SU-DHL-6 (cell line): ENCODE measurements around the gene FAM163A.
"Not testable (repeated sequence)": the region's sequence is repeated elsewhere in the genome, so short reads cannot be mapped to it uniquely, and the experiment has no call there.

Source experiments
- H2AFZ ChIP-seq: fragments of 200-600 bp; sonication (generic); 2 replicates; pipeline ENCODE4 v1.6.1; 2014; ENCODE audit warnings: low read depth, mild to moderate bottlenecking, moderate library complexity, mixed read lengths, antibody characterized with exemption, low read length; ENCODE audit not compliant: severe bottlenecking
- H3F3A ChIP-seq: fragments of 200-600 bp; shearing (Covaris generic); 2 replicates; pipeline ENCODE4 v1.6.0; 2016; ENCODE audit warnings: antibody characterized with exemption, mild to moderate bottlenecking; ENCODE audit not compliant: insufficient read depth
- H3K27ac ChIP-seq: fragments of 200-600 bp; sonication (generic); 2 replicates; pipeline ENCODE4 v1.5.1; 2016; ENCODE audit warnings: low read depth, mild to moderate bottlenecking, low read length, moderate library complexity, mixed read lengths
- H3K27me3 ChIP-seq: fragments of 200-600 bp; sonication (generic), shearing (Covaris generic); 2 replicates; pipeline ENCODE4 v1.6.0; 2014; ENCODE audit warnings: mild to moderate bottlenecking, low read length
- H3K36me3 ChIP-seq: fragments of 200-600 bp; sonication (generic); 2 replicates; pipeline ENCODE4 v1.6.1; 2014; ENCODE audit warnings: mild to moderate bottlenecking, low read length, mixed read lengths
- H3K4me2 ChIP-seq: fragments of 300-600, 200-600 bp; shearing (Covaris generic), sonication (generic); 2 replicates; pipeline ENCODE4 v1.6.0; 2014; ENCODE audit warnings: low read length, low read depth, mild to moderate bottlenecking; ENCODE audit not compliant: poor library complexity, severe bottlenecking
- H3K4me3 ChIP-seq: fragments of 200-600 bp; sonication (generic); 2 replicates; pipeline ENCODE4 v1.5.1; 2014; ENCODE audit warnings: antibody characterized with exemption, low read length, mild to moderate bottlenecking, mixed read lengths; ENCODE audit not compliant: insufficient read depth, poor library complexity, severe bottlenecking
- H3K79me2 ChIP-seq: fragments of 200-600 bp; sonication (generic); 2 replicates; pipeline ENCODE4 v1.6.1; 2014; ENCODE audit warnings: mild to moderate bottlenecking, low read length, moderate library complexity; ENCODE audit not compliant: insufficient read depth
- H3K9ac ChIP-seq: fragments of 200-600 bp; sonication (generic); 2 replicates; pipeline ENCODE4 v1.7.0; 2014; ENCODE audit warnings: mild to moderate bottlenecking, low read length
- H3K9me2 ChIP-seq: fragments of 200-600 bp; sonication (generic); replicated peaks from 2 replicates; pipeline ENCODE4 v1.6.1; 2014; ENCODE audit warnings: low read length; ENCODE audit not compliant: insufficient read depth
- H3K9me3 ChIP-seq: fragments of 200-600 bp; sonication (generic); 2 replicates; pipeline ENCODE4 v1.6.1; 2014; ENCODE audit warnings: low read length, mixed read lengths; ENCODE audit not compliant: insufficient read depth
- H4K20me1 ChIP-seq: fragments of 200-600 bp; sonication (generic); 2 replicates; pipeline ENCODE4 v1.6.1; 2014; ENCODE audit warnings: low read depth, mild to moderate bottlenecking, antibody characterized with exemption, low read length, moderate library complexity, mixed read lengths
- EZH2phosphoT487 ChIP-seq: fragments of 200-600 bp; sonication (generic), shearing (Covaris generic); conservative IDR thresholded peaks from 2 replicates; pipeline ENCODE4 v1.6.1; 2018; ENCODE audit warnings: mild to moderate bottlenecking, antibody characterized with exemption, low read length, moderate library complexity, mixed read lengths
- TF ChIP-seq, protein P1 (sequence below): fragments of 200-600 bp; sonication (generic); IDR thresholded peaks from one replicate; pipeline ENCODE4 v1.5.1; 2017; ENCODE audit warnings: antibody characterized with exemption, mild to moderate bottlenecking, low read length, moderate library complexity; ENCODE audit not compliant: insufficient read depth, poor library complexity, severe bottlenecking

Gene FAM163A

DNA sequence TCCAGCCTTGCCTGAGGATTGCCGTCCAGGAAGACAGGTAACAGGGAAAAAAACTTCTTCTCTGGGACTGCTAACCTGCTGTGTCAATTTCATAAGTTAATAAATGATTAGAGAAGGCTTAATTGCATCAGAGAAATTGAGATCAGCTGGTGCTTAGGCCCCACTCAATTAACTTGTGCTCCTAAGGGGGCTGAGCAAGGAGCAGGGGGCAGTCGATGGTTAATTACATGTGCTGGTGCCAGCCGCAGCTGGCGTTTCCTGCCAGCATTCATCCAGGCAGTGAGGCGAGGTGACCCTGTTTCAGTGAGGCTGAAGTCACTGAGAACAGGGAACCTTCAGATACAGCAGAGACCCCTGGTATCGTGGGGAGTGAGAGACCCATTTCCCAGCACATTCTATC lies 60.0 kb downstream of the FAM163A start:
- Histone ChIP-seq H3K9me3 (no peaks in the 10 kb centered on the region), H3K27me3 (no peaks in the 10 kb centered on the region), H2AFZ (no peak overlapping the region), H3K36me3 (no peaks in the 10 kb centered on the region), H3K79me2 (no peaks in the 10 kb centered on the region), H3K27ac (no peak overlapping the region), H3K9me2 (no peaks in the 10 kb centered on the region), H4K20me1 (no peaks in the 10 kb centered on the region), H3K4me2 (no peak overlapping the region), H3K4me3 (no peak overlapping the region), H3F3A (no peaks in the 10 kb centered on the region), H3K9ac (no peak overlapping the region)
- no peak for TF ChIP-seq EZH2phosphoT487
- TF ChIP-seq, protein P1, sequence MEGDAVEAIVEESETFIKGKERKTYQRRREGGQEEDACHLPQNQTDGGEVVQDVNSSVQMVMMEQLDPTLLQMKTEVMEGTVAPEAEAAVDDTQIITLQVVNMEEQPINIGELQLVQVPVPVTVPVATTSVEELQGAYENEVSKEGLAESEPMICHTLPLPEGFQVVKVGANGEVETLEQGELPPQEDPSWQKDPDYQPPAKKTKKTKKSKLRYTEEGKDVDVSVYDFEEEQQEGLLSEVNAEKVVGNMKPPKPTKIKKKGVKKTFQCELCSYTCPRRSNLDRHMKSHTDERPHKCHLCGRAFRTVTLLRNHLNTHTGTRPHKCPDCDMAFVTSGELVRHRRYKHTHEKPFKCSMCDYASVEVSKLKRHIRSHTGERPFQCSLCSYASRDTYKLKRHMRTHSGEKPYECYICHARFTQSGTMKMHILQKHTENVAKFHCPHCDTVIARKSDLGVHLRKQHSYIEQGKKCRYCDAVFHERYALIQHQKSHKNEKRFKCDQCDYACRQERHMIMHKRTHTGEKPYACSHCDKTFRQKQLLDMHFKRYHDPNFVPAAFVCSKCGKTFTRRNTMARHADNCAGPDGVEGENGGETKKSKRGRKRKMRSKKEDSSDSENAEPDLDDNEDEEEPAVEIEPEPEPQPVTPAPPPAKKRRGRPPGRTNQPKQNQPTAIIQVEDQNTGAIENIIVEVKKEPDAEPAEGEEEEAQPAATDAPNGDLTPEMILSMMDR = no peak

DNA sequence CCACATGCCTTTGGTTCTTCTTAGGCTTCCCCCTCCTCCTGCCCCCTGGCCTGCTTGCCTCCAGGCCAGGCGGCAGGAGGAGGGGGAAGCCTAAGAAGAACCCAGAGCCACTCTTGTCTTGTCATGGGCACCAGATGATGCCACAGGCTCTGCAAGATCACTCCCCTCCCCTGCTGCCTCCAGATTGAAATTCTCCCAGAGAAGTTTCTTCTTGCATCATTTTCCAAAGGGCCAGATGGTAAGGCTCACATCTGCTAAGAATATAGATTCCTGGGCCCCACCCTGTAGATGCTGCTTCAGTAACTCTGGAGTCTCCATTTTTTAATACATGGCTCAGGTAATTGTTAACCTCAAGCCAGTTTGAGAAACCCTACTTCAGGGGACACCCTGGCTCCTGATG lies 60.8 kb downstream of the FAM163A start:
- no peak overlapping the region for H3K4me2 ChIP-seq
- H3K9me2 ChIP-seq = no peaks in the 10 kb centered on the region
- no peaks in the 10 kb centered on the region for H4K20me1 ChIP-seq
- no peaks in the 10 kb centered on the region for H3K36me3 ChIP-seq
- H3K4me3 ChIP-seq = no peak overlapping the region
- H3K27me3 ChIP-seq = no peaks in the 10 kb centered on the region
- TF ChIP-seq, protein P1 = no peak
- no peak for TF ChIP-seq EZH2phosphoT487
- H3K79me2 ChIP-seq = no peaks in the 10 kb centered on the region
- H3F3A ChIP-seq = no peaks in the 10 kb centered on the region
- H3K9ac ChIP-seq = no peak overlapping the region
- H2AFZ ChIP-seq = no peak overlapping the region
- H3K27ac ChIP-seq = no peak overlapping the region
- no peaks in the 10 kb centered on the region for H3K9me3 ChIP-seq

DNA sequence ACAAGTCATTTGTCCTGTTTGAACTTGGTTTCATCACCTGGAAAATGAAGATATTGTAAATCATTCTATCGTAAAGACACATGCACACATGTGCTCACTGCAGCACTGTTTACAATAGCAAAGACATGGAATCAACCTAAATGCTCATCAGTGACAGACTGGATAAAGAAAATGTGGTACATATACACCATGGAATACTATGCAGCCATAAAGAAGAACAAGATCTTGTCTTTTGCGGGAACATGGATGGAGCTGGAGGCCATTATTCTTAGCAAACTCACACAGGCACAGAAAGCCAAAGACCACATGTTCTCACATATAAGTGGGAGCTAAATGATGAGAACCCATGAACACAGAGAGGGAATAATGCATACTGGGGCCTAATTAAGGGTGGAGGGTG lies 61.3 kb downstream of the FAM163A start:
- not testable (repeated sequence) for H3K27ac ChIP-seq, H3K9me3 ChIP-seq, H2AFZ ChIP-seq, H3K4me3 ChIP-seq, H3F3A ChIP-seq, H3K27me3 ChIP-seq, H3K36me3 ChIP-seq, H4K20me1 ChIP-seq, H3K9me2 ChIP-seq, H3K9ac ChIP-seq, H3K4me2 ChIP-seq, H3K79me2 ChIP-seq

DNA sequence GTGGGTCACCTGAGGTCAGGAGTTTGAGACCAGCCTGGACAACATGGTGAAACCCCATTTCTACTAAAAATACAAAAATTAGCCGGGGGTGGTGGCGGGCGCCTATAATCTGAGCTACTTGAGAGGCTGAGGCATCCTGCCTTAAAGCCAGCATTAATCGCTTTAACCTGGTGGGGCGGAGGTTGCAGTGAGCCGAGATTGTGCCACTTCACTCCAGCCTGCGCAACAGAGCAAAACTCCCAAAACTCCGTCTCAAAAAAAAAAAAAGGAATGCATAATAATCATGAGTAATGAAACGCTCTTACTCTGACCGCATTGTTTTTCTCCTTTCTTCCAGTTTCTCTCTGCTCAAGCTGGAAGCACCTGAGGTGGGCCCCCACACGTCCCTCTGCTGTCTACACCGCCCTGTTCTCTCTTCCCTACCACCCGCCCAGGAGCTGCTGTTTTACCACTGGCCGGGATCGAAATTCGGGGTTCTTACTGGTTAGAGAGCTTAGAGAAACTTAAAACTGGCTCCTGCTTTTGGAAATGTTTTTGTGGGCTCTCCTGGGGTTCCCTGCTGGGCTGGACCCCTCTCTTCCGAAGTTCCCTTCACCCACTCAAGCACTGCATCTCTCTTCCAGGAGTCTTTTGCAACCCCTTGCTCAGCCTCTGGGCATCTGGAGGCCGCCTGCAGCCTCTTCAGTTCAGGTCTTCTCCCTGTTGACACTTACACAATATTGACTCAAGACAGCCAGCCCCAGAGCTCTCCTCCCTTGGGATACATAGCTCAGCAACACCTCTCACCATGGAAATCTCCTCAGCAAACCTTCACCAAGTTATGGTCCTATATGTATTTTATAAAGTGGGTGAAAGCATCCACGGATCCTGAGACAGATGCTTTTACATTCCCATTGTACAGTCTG lies 62.5 kb downstream of the FAM163A start:
- H4K20me1 ChIP-seq = no peaks in the 10 kb centered on the region
- H3K27ac ChIP-seq = no peak overlapping the region
- H3K79me2 ChIP-seq = no peaks in the 10 kb centered on the region
- no peaks in the 10 kb centered on the region for H3K9me2 ChIP-seq
- no peak for TF ChIP-seq EZH2phosphoT487
- TF ChIP-seq, protein P1 = no peak
- no peaks in the 10 kb centered on the region for H3K9me3 ChIP-seq
- H3F3A ChIP-seq = no peaks in the 10 kb centered on the region
- no peak overlapping the region for H3K4me2 ChIP-seq
- H3K4me3 ChIP-seq = no peak overlapping the region
- no peak overlapping the region for H2AFZ ChIP-seq
- no peaks in the 10 kb centered on the region for H3K27me3 ChIP-seq
- H3K36me3 ChIP-seq = no peaks in the 10 kb centered on the region
- no peak overlapping the region for H3K9ac ChIP-seq
